GM19372 (cell line): Measurements from ENCODE around the gene KRTAP4-7.
"Not testable (repeated sequence)": the region's sequence is repeated elsewhere in the genome, so short reads cannot be mapped to it uniquely, and the experiment has no call there.

Experiments
- ATAC-seq: cut with Tn5 transposase; IDR thresholded peaks from one replicate; pipeline ENCODE4 v1.9.1; 2021; ENCODE audit warnings: mild to moderate bottlenecking, low read depth, moderate library complexity; ENCODE audit not compliant: unreplicated experiment

Gene KRTAP4-7

DNA sequence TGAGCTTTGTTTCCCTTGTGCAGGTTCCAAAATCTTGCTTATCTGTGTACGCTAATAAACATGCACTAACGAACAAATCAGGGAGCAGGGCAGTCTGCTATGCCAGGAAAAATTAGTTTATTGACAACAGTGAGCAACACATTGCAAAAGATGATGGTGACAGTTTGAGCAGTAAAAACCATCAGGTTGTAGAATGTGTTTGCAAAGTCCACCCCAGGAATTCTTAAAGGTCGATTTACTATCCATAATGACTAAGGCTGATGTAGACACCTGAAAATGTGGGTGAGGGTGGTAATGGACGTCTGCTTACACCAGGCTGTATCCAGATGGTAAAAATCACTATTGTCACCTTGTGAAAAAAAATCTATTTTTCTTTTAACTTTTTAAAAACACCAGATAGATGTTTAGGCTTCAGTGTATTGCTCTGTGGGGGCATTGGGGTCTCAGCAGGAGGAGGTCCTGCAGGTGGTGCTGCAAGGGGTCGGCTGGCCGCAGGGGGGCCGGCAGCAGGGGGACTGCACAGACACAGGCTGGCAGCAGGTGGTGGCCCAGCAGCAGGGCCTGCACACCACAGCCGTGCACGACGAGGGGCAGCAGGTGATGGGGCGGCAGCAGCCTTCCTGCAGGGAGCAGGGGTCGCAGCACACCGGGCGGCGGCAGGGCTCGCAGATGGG is 18.8 kb upstream of the KRTAP4-7 start:
- not testable (repeated sequence) for ATAC-seq

GRCh38 chr17:41065829-41066624 is 17.9 kb upstream of the KRTAP4-7 start, which contains the start of gene KRTAP2-4:
KRTAP2-4 (minus strand) TSS chr17:41065879; CDS start chr17:41065845, 34 bp downstream.
- no peak for ATAC-seq

- ATAC-seq = no peak
These were observed 16.7 kb upstream of the KRTAP4-7 start for GRCh38 chr17:41067281-41067680.

DNA sequence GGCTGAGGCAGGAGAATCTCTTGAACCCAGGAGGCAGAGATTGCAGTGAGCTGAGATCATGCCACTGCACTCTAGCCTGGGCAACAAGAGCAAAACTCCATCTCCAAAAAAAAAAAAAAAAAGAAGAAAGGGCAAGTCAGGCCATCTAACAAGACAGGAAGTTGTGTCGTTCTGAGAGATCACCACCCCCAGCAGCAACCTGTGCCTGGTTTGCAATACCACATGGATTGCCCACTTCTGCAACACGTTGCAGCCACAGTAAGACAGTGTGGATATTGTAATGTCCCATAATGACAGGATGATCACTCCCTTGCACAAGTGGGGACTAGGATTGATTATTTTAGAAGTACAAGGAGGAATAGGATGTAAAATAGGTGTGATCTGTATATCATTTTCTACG is 14.9 kb upstream of the KRTAP4-7 start:
- no peak for ATAC-seq

GRCh38 chr17:41071606-41072360 is 12.2 kb upstream of the KRTAP4-7 start:
- ATAC-seq = no peak

DNA sequence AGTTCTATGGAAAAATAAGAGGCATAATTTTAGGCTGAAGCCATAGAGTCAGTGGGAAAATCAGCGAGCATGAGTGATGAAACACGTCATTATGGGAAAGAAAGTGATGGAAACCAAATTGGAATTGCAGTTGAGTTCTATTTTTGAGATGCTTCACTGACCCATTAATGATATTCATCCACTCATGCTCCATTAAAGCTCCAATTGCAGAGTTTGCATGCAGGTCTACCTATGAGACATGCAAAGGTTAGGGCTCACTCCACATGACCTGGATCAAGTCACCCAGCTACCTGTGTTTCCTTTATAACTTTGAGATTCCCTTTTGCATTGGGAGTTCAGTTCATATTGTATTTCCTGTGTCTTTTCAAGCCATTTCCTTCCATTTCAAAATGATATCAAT is 10.3 kb upstream of the KRTAP4-7 start:
- ATAC-seq = no peak

GRCh38 chr17:41076788-41077187 is 7.2 kb upstream of the KRTAP4-7 start:
- ATAC-seq = no peak

- ATAC-seq = no peak
These were observed 1.3 kb upstream of the KRTAP4-7 start for GRCh38 chr17:41082626-41083025.

- not testable (repeated sequence) for ATAC-seq
These were observed 523 bp upstream of the KRTAP4-7 start for GRCh38 chr17:41083427-41083826.

GRCh38 chr17:41088760-41089352 is 4.9 kb downstream of the KRTAP4-7 start:
- not testable (repeated sequence) for ATAC-seq

DNA sequence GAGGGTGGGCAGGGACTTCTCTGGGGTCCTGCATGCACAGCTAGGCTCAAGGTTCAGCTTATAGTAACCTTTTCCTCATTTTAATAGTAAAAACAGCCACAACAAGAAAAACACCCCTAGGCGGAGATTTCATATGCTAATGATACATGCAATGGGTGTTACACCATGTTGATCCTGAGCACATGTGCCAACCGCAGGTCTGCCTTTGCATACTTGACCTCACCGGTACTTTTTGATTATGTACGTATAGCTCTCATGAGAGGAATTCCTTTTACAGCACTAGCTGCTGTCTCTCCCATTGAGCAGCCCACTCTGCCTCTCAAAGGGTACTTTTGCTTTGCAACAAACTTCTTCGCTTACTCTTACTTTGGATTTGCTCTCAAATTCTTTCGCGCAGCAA is 12.1 kb downstream of the KRTAP4-7 start:
- no peak for ATAC-seq

GRCh38 chr17:41098042-41098441 is 14.1 kb downstream of the KRTAP4-7 start, which contains the start of gene KRTAP4-8:
KRTAP4-8 (minus strand) TSS chr17:41098142; CDS start chr17:41098084, 58 bp downstream.
- no peak for ATAC-seq

- ATAC-seq = no peak
These were observed 14.5 kb downstream of the KRTAP4-7 start for GRCh38 chr17:41098481-41098880.

GRCh38 chr17:41099682-41100480 is 15.9 kb downstream of the KRTAP4-7 start:
- not testable (repeated sequence) for ATAC-seq

- no peak for ATAC-seq
These were observed 17.8 kb downstream of the KRTAP4-7 start, which contains the start of gene KRTAP4-16 for GRCh38 chr17:41101586-41102259. KRTAP4-16 (minus strand) TSS chr17:41102209; CDS start chr17:41102209, 0 bp downstream.

DNA sequence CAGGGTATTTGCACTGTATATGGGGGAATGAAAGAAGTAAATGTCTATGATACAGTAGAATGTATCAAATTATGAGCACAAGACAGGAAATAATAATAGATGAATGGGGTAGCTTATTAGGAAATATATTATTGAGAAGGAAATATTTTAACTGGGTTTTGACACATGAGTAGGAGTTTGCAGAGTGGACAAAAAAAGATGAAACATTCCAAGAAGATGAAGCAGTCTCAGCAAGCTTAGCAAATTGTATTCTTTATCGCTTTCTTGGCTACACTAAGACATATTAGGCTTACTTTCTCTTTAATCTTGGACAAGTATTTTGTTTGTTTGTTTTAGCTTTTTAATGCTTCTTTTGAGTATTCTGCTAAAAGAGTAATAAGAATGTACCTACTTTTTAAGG is 19.9 kb downstream of the KRTAP4-7 start:
- no peak for ATAC-seq

- not testable (repeated sequence) for ATAC-seq
These were observed 20.6 kb downstream of the KRTAP4-7 start for GRCh38 chr17:41104386-41105038.

- not testable (repeated sequence) for ATAC-seq
These were observed 21.4 kb downstream of the KRTAP4-7 start, which contains the start of gene KRTAP4-9 for GRCh38 chr17:41105347-41105746. KRTAP4-9 (plus strand) TSS chr17:41105389; CDS start chr17:41105389, 0 bp downstream.
